ENCODE data around the gene PFKP.

DNA sequence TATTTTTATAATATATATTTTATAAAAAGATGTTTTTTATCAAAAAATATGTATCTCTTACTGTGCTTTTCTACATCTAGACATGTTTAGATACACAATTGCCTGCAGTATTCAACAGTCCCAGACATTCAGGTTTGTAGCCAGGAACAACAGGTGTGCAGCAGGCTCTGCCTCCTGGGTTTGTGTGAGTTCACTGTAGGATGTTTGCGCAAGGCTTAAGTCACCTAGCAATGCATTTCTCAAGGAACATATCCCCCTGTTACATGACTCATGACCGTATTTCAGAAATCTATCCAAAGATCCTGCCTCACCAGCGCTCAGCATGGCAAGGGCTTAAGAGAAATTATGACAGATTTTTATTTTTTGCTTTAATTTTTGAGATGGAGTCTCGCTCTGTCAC lies 63.8 kb downstream of the PFKP start:
- no peak for TF ChIP-seq EZH2 (IDR thresholded peaks at IDR 0.05; ENCODE audit: insufficient read depth, low read length)
- TF ChIP-seq, protein P1, sequence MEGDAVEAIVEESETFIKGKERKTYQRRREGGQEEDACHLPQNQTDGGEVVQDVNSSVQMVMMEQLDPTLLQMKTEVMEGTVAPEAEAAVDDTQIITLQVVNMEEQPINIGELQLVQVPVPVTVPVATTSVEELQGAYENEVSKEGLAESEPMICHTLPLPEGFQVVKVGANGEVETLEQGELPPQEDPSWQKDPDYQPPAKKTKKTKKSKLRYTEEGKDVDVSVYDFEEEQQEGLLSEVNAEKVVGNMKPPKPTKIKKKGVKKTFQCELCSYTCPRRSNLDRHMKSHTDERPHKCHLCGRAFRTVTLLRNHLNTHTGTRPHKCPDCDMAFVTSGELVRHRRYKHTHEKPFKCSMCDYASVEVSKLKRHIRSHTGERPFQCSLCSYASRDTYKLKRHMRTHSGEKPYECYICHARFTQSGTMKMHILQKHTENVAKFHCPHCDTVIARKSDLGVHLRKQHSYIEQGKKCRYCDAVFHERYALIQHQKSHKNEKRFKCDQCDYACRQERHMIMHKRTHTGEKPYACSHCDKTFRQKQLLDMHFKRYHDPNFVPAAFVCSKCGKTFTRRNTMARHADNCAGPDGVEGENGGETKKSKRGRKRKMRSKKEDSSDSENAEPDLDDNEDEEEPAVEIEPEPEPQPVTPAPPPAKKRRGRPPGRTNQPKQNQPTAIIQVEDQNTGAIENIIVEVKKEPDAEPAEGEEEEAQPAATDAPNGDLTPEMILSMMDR (IDR thresholded peaks at IDR 0.05; ENCODE audit: insufficient read depth, low read depth, low read length): no peak

All from astrocyte (in vitro differentiated cells and primary cell).